T-helper 17 cell (primary cell): ENCODE data around the gene DUSP23. TPM values are rescaled to one million over a fixed set of nuclear protein-coding genes. Genes with fewer than 3 reads are reported as not detected.
A peak's percentile ranks its signal among the peaks of the same experiment; 100 is the strongest.

Experiments used
- ATAC-seq: fragments of 150-1000 bp; cut with Tn5 transposase; 2 replicates; pipeline ENCODE4 v1.10.0; 2021; ENCODE audit warnings: mild to moderate bottlenecking, moderate library complexity
- DNase-seq, 3 donors: peaks; one replicate each; pipeline versions ENCODE4 v3.0.0 to v3.0.0-alpha.2; 2020 to 2021
- H3K9me3 ChIP-seq: one replicate; pipeline ENCODE4 v1.7.0; 2013; ENCODE audit warnings: low read length, mild to moderate bottlenecking; ENCODE audit not compliant: control insufficient read depth, poor library complexity, severe bottlenecking
- H3K27ac Mint-ChIP-seq: one replicate; pipeline ENCODE4 v1.8.0; 2022; ENCODE audit warnings: mild to moderate bottlenecking, moderate library complexity, mixed read lengths
- H3K27me3 Mint-ChIP-seq: one replicate; pipeline ENCODE4 v1.8.0; 2022; ENCODE audit warnings: mixed read lengths
- H3K36me3 Mint-ChIP-seq: one replicate; pipeline ENCODE4 v1.8.0; 2022; ENCODE audit warnings: low read depth, mixed read lengths
- H3K4me1 Mint-ChIP-seq: one replicate; pipeline ENCODE4 v1.8.0; 2022; ENCODE audit warnings: mild to moderate bottlenecking, mixed read lengths
- H3K4me3 Mint-ChIP-seq: one replicate; pipeline ENCODE4 v1.8.0; 2022; ENCODE audit warnings: mild to moderate bottlenecking, moderate library complexity, mixed read lengths
- total RNA-seq, 4 donors: library from RNA in 2 of 4; stranded (reverse) in 2 of 4; gene quantifications; one replicate each; pipeline ENCODE4 v1.2.3 and lab custom pipeline; 2022 to 2026

Gene DUSP23
- total RNA-seq = 10 to 100 TPM in 1 of 2 donors, 1 to 10 TPM in 1; 7.9 to 12.0 TPM
- total RNA-seq (lab: John Stamatoyannopoulos, UW) = 5.5 to 10.2 reads per million in 2 donors

DNA sequence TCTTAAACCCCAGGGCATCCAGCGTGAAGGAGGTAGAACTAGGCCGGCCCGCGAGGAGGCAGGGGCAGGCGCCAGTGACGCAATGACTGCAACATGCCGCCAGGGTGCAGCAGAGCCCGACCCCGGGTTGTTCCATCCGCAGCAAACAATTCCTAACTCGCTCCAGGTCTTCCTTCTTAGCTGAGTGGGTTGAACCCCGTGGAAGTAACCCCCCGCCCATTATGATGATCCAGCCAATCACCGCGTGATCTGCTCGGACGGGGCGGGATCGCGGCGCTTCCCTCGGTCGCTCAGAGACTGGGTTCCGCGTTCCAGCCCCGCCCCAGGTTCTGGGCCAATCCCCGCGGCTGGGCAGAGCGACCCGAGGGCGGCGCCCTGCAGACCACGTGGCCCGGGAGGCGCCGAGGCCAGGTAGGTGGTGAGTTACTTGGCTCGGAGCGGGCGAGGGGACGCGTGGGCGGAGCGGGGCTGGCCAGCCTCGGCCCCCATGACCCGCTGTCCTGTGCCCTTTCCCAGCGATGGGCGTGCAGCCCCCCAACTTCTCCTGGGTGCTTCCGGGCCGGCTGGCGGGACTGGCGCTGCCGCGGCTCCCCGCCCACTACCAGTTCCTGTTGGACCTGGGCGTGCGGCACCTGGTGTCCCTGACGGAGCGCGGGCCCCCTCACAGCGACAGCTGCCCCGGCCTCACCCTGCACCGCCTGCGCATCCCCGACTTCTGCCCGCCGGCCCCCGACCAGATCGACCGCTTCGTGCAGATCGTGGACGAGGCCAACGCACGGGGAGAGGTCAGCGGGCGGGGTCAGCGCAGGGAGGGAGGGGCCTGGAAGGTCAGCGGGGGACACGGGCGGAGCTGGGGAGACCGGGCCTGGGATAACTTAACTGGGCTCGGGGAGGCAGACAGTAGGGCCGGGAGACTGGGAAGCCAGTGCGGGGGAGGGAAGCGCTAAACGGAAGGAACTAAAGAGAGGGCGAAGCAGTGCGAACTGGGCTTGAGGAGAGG, at the start of gene DUSP23:
Gene DUSP23 (plus strand): TSS at position 380 of the 1,000 bp plus-strand sequence. CDS start 139 bp downstream, at position 519.
- peak; percentile 95 to 97 (median 96) for DNase-seq
- no peaks in the 10 kb centered on the region for H3K9me3 ChIP-seq
- no peaks in the 10 kb centered on the region for H3K36me3 Mint-ChIP-seq
- ATAC-seq = peak; percentile 97
- no peaks in the 10 kb centered on the region for H3K27me3 Mint-ChIP-seq
- H3K4me3 Mint-ChIP-seq = peak within 1 kb of the TSS; percentile 89
- peak within 1 kb of the TSS; percentile 54 for H3K27ac Mint-ChIP-seq
- peaks cover 34% of the 10 kb centered on the region for H3K4me1 Mint-ChIP-seq

DNA sequence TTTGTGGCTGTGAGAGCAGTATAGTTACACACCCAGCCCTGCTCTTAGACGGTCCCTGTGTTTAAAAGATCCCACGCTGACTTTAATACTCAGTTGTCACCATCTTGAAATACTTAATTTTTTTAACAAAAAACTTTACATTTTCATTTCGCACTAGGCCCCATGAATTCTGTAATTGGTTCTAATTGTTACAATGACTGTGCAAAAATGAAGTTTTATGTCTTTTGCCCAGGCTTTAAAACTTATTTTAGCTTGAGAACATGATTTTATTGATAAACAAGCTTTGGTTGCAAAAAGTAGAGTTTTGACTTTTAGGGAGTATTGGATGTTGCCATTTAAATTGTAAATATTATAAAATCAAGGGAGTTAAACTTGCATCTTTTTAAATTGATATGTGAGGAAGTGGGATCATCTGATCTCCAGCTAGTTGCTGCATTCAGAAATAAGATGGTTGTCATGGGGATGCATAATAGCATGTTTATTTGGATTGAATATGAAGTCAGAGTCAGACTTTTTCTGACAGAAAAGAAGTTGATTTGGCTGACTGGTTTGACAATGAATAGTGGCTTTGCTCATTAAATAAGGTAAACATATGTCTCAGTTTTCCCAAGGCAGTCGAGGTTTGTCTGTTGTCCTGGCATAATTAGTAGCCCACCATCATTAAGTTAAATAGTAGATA, 43.4 kb upstream of the DUSP23 start:
- no peaks in the 10 kb centered on the region for H3K4me1 Mint-ChIP-seq
- DNase-seq (no peak), ATAC-seq (no peak)
- no peak overlapping the region for H3K27ac Mint-ChIP-seq
- H3K36me3 Mint-ChIP-seq = no peaks in the 10 kb centered on the region
- peaks cover 6% of the 10 kb centered on the region for H3K27me3 Mint-ChIP-seq
- no peak overlapping the region for H3K4me3 Mint-ChIP-seq
- no peaks in the 10 kb centered on the region for H3K9me3 ChIP-seq

DNA sequence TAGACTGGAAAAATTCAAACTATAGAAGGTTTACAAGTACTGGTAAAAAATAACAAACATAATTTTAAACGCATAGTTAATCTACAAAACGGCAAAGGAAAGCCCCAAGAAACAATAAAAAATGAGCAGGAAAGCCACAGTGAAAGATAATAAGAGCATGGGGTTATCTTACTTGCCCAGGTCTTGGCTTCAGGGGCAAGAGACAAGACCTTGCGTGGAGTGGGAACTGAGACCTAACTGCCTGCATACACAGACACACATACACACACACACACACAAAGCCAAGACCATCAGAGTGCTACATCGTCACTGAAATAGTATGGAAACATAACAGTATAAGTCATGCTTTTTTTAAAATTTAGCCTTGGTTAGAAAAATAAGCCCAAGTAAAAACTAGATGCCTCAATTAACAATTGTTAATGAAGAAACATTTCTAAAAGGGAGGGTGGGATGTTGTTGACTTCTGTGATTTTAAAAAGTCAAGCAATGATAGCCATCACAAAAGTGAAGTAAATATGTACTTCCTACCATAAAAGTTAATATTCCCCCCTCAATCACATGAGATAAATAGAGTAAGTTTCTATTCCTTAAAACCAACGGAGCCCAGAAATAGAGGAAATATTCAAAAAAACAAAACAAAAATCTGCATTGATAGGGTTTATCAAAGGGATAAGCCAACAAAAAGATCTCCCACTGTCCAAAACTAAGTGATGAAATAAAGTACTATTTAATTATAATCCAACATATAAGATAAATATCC, 36.9 kb upstream of the DUSP23 start:
- Mint-ChIP-seq H3K4me3 (no peak overlapping the region), H3K27me3 (peaks cover 29% of the 10 kb centered on the region), H3K36me3 (no peaks in the 10 kb centered on the region), H3K27ac (no peak overlapping the region), H3K4me1 (no peaks in the 10 kb centered on the region)
- no peaks in the 10 kb centered on the region for H3K9me3 ChIP-seq
- ATAC-seq (no peak), DNase-seq (no peak)

DNA sequence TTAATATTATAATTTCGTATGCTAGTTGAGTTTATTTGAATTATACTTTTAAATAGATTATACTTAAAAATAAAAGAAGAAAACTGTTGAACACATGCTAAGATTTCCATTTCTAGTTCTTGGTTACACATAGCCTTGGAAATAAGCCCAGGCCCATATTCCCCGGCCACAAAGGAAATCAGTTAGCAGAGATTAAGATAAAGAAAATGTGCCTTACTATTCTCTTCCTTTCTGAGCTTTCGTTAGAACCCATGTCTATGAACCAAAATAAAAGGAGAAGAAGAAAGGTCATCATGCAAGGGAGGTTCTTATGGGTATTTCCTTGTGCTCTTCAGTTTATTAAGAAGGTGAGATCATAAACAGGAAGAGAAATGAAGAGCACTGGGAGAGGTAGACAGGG, 34.1 kb upstream of the DUSP23 start:
- peaks cover 30% of the 10 kb centered on the region for H3K27me3 Mint-ChIP-seq
- no peaks in the 10 kb centered on the region for H3K4me1 Mint-ChIP-seq

DNA sequence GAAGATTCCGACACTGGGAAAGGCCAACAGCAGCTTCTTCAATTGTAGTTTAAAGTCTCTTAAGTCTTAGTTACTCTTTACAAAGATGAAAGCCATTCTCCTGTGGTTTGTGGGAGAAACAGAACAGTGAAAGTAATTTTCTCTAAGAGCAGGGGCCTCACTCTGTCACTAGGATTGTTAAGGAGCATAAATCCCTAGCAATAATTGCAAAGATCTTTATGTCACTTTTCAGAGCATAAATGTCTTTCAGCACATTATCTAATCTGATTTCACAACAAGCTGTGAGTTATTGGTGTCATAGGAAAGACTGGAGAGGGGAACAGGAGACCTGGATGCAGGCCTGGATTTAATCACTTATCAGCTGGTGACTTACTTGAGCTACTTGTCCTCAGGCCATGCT, 32.4 kb upstream of the DUSP23 start:
- no peaks in the 10 kb centered on the region for H3K4me1 Mint-ChIP-seq
- no peak overlapping the region for H3K4me3 Mint-ChIP-seq
- H3K27ac Mint-ChIP-seq = no peak overlapping the region
- H3K27me3 Mint-ChIP-seq = peaks cover 43% of the 10 kb centered on the region
- ATAC-seq (no peak), DNase-seq (no peak)
- H3K36me3 Mint-ChIP-seq = no peaks in the 10 kb centered on the region
- no peaks in the 10 kb centered on the region for H3K9me3 ChIP-seq

More for the DNA sequence above, 34.1 kb upstream of the DUSP23 start:
- no peak overlapping the region for H3K27ac Mint-ChIP-seq
- no peak overlapping the region for H3K4me3 Mint-ChIP-seq
- ATAC-seq (no peak), DNase-seq (no peak)
- H3K9me3 ChIP-seq = no peaks in the 10 kb centered on the region
- H3K36me3 Mint-ChIP-seq = no peaks in the 10 kb centered on the region

DNA sequence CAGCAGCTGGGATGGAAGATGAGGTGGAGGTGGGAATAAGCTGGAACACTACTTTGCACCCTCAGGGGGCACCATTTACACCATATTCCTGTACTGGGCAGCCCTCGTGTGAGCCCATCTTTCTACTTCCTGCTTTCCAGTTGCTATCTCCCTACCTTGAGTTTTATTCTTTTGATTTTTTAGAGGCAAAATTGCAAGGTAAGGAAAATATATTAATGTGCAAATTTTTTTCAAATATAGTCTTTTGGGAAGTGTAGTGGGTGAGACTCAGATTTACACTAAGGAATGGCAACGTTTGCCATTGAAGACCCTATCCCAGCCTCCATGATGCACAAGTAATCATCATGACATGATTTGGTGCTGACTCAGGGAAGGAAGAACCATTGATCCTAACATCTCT, 31.1 kb upstream of the DUSP23 start:
- no peak for DNase-seq
- Mint-ChIP-seq H3K27ac (no peak overlapping the region), H3K36me3 (no peaks in the 10 kb centered on the region), H3K27me3 (peaks cover 41% of the 10 kb centered on the region), H3K4me1 (no peaks in the 10 kb centered on the region), H3K4me3 (no peak overlapping the region)
- no peak for ATAC-seq
- no peaks in the 10 kb centered on the region for H3K9me3 ChIP-seq

DNA sequence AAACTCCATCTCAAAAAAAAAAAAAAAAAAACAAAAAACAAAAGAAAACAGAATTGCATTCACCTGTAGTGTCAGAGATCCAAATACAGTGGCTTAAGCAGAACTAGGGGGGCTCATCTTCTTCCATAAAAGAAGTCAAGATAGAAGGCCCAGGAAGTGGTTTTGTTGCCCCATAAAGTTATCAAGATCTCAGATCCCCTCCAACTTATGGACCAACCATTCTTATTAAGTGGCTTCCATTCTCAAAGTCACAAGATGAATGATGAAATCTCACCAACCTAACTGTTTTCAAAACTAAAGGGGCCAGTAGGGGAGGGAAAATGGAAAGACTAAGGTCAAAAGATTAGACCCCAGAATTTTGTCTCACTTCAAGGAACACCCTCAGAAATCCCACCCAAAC, 30.1 kb upstream of the DUSP23 start:
- Mint-ChIP-seq H3K27me3 (peaks cover 40% of the 10 kb centered on the region), H3K4me1 (no peaks in the 10 kb centered on the region), H3K27ac (no peak overlapping the region), H3K36me3 (no peaks in the 10 kb centered on the region), H3K4me3 (no peak overlapping the region)
- H3K9me3 ChIP-seq = no peaks in the 10 kb centered on the region
- ATAC-seq (no peak), DNase-seq (no peak)

DNA sequence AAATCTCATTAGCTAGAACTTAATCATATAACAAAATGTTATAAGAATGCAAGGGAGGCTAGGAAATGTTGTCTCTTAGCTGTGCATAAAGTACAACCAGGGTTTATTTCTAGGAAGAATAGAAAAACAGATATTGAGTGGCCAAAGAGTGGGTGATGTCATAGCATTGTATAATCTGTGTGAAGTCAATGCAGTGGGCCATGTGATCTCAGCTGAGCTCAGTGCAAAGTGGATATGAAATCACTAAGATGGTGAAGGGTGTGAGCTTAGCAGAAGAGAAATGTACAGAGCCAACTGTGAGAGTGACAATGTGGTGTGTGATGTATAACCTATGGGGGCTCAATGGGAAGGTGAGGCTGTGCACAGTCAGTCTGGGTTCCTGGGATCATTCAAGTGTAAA, 29.7 kb upstream of the DUSP23 start:
- no peak overlapping the region for H3K4me3 Mint-ChIP-seq
- no peaks in the 10 kb centered on the region for H3K36me3 Mint-ChIP-seq
- DNase-seq (no peak), ATAC-seq (no peak)
- H3K27me3 Mint-ChIP-seq = peaks cover 40% of the 10 kb centered on the region
- no peak overlapping the region for H3K27ac Mint-ChIP-seq
- no peaks in the 10 kb centered on the region for H3K9me3 ChIP-seq
- no peaks in the 10 kb centered on the region for H3K4me1 Mint-ChIP-seq

DNA sequence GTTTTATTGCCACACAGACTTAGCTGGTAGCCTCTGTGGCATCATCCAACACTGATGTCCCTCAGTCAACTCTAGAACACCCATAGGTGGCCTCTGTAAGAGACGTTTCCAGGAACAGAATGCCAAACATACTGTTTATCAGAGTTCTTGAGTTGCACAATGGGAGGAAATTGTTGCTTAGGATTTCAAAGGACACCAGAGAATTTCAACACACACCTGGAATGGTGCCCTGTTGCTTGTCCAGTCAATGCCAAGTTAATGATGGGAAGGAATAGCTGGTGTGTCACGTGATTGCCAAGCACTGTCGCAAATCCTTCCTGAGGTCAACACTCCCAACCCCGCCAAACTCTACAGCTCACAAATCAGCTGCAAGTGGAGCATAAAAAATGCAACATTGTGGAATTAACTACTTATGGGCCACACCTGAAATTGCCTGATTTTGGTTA, 28.6 kb upstream of the DUSP23 start:
- no peaks in the 10 kb centered on the region for H3K4me1 Mint-ChIP-seq
- H3K36me3 Mint-ChIP-seq = no peaks in the 10 kb centered on the region
- peaks cover 40% of the 10 kb centered on the region for H3K27me3 Mint-ChIP-seq
- no peak for ATAC-seq
- H3K9me3 ChIP-seq = no peaks in the 10 kb centered on the region
- no peak overlapping the region for H3K27ac Mint-ChIP-seq
- no peak for DNase-seq
- no peak overlapping the region for H3K4me3 Mint-ChIP-seq

DNA sequence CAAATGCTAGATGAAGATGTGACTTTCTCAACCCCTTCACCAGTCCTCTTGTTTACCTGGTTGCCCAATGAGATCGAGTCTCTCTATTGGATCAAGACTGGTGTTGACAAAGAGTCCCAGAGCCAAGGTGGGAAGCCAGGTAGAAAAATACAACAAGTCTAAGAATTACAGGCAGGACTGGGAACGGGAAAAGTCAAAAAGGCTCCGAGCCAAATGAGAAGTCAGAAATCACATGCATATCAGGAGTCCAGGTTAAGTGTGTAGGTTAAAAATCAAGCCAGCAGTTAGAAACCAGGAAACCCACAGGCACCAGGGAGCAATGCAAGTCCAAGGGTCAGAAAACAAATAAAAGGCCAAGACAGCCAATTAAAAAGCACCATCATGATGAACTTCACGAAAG, 27.4 kb upstream of the DUSP23 start:
- H3K4me1 Mint-ChIP-seq = no peaks in the 10 kb centered on the region

DNA sequence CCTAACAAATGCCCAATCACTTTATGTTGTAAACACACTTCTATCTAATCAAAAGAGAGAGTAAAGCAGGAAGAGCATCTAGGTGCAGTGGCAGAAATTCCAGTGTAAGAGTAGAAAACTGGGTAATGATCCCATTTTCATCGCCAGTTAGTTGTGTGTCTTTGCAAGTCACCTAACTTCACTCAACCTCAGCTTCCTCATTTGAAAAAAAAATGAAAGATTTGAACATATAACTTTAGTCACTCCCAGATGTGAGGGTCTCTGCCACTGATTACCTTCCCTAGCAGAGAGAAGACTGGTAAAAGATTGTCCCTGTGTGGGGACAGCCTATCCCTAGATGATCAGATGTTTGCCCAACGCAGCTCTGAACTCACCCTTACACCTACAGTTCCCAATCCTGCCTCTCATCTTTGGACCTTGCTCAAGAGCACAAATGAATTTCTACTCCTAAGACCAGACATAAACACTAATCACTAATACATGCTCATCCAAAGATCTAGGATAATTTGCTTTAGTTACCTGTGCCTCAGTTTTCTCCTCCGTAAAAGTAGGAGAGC, 25.2 kb upstream of the DUSP23 start:
- no peaks in the 10 kb centered on the region for H3K36me3 Mint-ChIP-seq
- DNase-seq = no peak
- H3K27me3 Mint-ChIP-seq = peaks cover 25% of the 10 kb centered on the region
- no peaks in the 10 kb centered on the region for H3K9me3 ChIP-seq
- H3K4me3 Mint-ChIP-seq = no peak overlapping the region
- H3K4me1 Mint-ChIP-seq = no peaks in the 10 kb centered on the region
- ATAC-seq = no peak
- H3K27ac Mint-ChIP-seq = no peak overlapping the region

More for the DNA sequence above, 27.4 kb upstream of the DUSP23 start:
- Mint-ChIP-seq H3K27me3 (peaks cover 32% of the 10 kb centered on the region), H3K27ac (no peak overlapping the region), H3K4me3 (no peak overlapping the region), H3K36me3 (no peaks in the 10 kb centered on the region)
- no peaks in the 10 kb centered on the region for H3K9me3 ChIP-seq
- no peak for ATAC-seq
- DNase-seq = no peak

DNA sequence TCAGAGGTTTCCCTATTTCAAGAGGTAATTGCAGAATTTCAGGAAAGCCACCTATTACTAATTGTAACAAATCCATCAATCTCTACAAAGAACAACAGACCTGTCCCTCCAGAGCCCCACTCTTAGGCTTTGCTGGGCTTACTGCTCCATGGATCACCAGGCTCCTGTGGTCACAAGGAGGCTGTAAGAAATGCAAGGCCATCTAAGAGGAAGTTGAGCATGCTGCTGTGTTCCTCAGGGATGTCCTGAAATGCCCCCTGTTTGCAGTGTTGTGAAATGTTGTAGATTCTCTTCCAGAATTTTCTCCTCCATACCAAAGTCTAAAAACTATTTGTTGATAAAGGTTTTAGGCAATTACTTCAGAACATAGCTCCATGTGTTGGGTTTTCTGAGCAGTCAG, 24.4 kb upstream of the DUSP23 start:
- ATAC-seq (no peak), DNase-seq (no peak)
- H3K36me3 Mint-ChIP-seq = no peaks in the 10 kb centered on the region
- H3K4me1 Mint-ChIP-seq = no peaks in the 10 kb centered on the region
- H3K4me3 Mint-ChIP-seq = no peak overlapping the region
- H3K9me3 ChIP-seq = no peaks in the 10 kb centered on the region
- H3K27me3 Mint-ChIP-seq = peaks cover 20% of the 10 kb centered on the region
- no peak overlapping the region for H3K27ac Mint-ChIP-seq
